HCT116 (cell line): ENCODE measurements around the gene RAB8A. TPM values are rescaled to one million over a fixed set of nuclear protein-coding genes. Genes with fewer than 3 reads are reported as not detected.
A peak's percentile ranks its signal among the peaks of the same experiment; 100 is the strongest.

Experiments
- ATAC-seq: fragments of 200-7000 bp; cut with Tn5 transposase; 2 replicates; pipeline ENCODE4 v1.9.1; 2020; ENCODE audit warnings: mild to moderate bottlenecking, moderate library complexity
- BruUV-seq: library from RNA; stranded (reverse); fragments of 400-500 nt; replicated peaks from 2 replicates; lab custom pipeline; 2021; lab: Mats Ljungman, UMichigan
- CTCF ChIA-PET: fragments of 300-600 bp; sonication (Branson Sonifier 250); formaldehyde crosslinking; loops from one replicate; lab custom pipeline; 2021; ENCODE audit warnings: antibody characterized with exemption; lab: Charles Lee
- POLR2A ChIA-PET: fragments of 300-600, 350-600 bp; sonication (Branson Sonifier 250); formaldehyde crosslinking; loops from one replicate; lab custom pipeline; 2021; ENCODE audit warnings: antibody characterized with exemption; lab: Charles Lee
- RAD21 ChIA-PET, 2 experiments: fragments of 300-600 bp; sonication (Branson Sonifier 250); formaldehyde crosslinking; loops; one replicate each; lab custom pipeline; 2023; ENCODE audit warnings: low total read pairs in 2 of 2; ENCODE audit not compliant: uncharacterized antibody in 2 of 2, unreplicated experiment in 2 of 2, low non-redundant PET in 1 of 2; lab: Charles Lee
- DNase-seq: peaks from one replicate; pipeline ENCODE4 v3.0.0-alpha.2; 2010; ENCODE audit warnings: low read depth, low spot score
- H2AFZ ChIP-seq: fragments of 200-600 bp; shearing (Covaris generic), sonication (generic); 2 replicates; pipeline ENCODE4 v1.6.1; 2017; ENCODE audit warnings: low read depth, mixed run types, mixed read lengths, antibody characterized with exemption, low read length; ENCODE audit not compliant: poor library complexity, severe bottlenecking
- H3K27ac ChIP-seq: 2 replicates; pipeline ENCODE4 v1.5.1; 2012; ENCODE audit warnings: low read depth, low read length
- H3K27me3 ChIP-seq: fragments of 200-600 bp; sonication (generic); 2 replicates; pipeline ENCODE4 v1.6.1; 2016; ENCODE audit warnings: mixed run types, low read length, mixed read lengths; ENCODE audit not compliant: insufficient read depth
- H3K36me3 ChIP-seq, 2 experiments: fragments of 200-500 bp in 1 of 2; fragments of 200-600 bp in 1 of 2; sonication (Bioruptor generic) in 1 of 2; sonication (generic) in 1 of 2; 2 replicates each; pipeline versions ENCODE4 v1.5.1 to v1.6.1; 2014 to 2016; ENCODE audit warnings: low read length in 2 of 2, inconsistent platforms in 1 of 2, mixed read lengths in 1 of 2, mixed run types in 1 of 2; ENCODE audit not compliant: insufficient read depth in 2 of 2, control insufficient read depth in 1 of 2
- H3K4me1 ChIP-seq, 2 experiments: fragments of 200-600 bp in 1 of 2; sonication (generic) in 1 of 2; 2 replicates each; pipeline versions ENCODE4 v1.5.1 to v1.6.1; 2012 to 2017; ENCODE audit warnings: low read length in 2 of 2, inconsistent platforms in 1 of 2, mild to moderate bottlenecking in 1 of 2, mixed read lengths in 1 of 2, mixed run types in 1 of 2, moderate library complexity in 1 of 2; ENCODE audit not compliant: insufficient read depth in 2 of 2, control insufficient read depth in 1 of 2
- H3K4me2 ChIP-seq: fragments of 200-600 bp; sonication (generic); 2 replicates; pipeline ENCODE4 v1.6.1; 2017; ENCODE audit warnings: mixed run types, low read length, mixed read lengths
- H3K4me3 ChIP-seq, 2 experiments: fragments of 200-600 bp in 1 of 2; sonication (generic) in 1 of 2; replicated peaks in 1 of 2; 2 replicates each; pipeline ENCODE4 v1.5.1; 2011 to 2016; ENCODE audit warnings: low read length in 2 of 2, control low read depth in 1 of 2, low read depth in 1 of 2, mild to moderate bottlenecking in 1 of 2, mixed read lengths in 1 of 2, mixed run types in 1 of 2
- H3K79me2 ChIP-seq: fragments of 200-600 bp; sonication (generic); 2 replicates; pipeline ENCODE4 v1.6.1; 2017; ENCODE audit warnings: mild to moderate bottlenecking, mixed run types, low read length, moderate library complexity, mixed read lengths; ENCODE audit not compliant: insufficient read depth
- H3K9ac ChIP-seq: fragments of 200-600 bp; sonication (generic); 2 replicates; pipeline ENCODE4 v1.6.1; 2016; ENCODE audit warnings: low read length, mixed read lengths
- H3K9me2 ChIP-seq: fragments of 200-600 bp; sonication (generic), shearing (Covaris generic); 2 replicates; pipeline ENCODE4 v1.6.1; 2017; ENCODE audit warnings: mixed run types, mild to moderate bottlenecking, moderate library complexity; ENCODE audit not compliant: insufficient read depth
- H3K9me3 ChIP-seq, 2 experiments: fragments of 200-500 bp in 1 of 2; fragments of 200-600 bp in 1 of 2; sonication (Bioruptor generic) in 1 of 2; sonication (generic) in 1 of 2; 2 replicates each; pipeline ENCODE4 v1.6.1; 2014 to 2017; ENCODE audit warnings: low read length in 2 of 2, mixed read lengths in 2 of 2, inconsistent platforms in 1 of 2, low read depth in 1 of 2, mild to moderate bottlenecking in 1 of 2, mixed run types in 1 of 2, moderate library complexity in 1 of 2; ENCODE audit not compliant: control insufficient read depth in 1 of 2, insufficient read depth in 1 of 2
- H4K20me1 ChIP-seq: fragments of 200-600 bp; sonication (generic), shearing (Covaris generic); 2 replicates; pipeline ENCODE4 v1.6.1; 2017; ENCODE audit warnings: mixed run types, mild to moderate bottlenecking, moderate library complexity; ENCODE audit not compliant: insufficient read depth
- ATF3 ChIP-seq: IDR thresholded peaks from 2 replicates; pipeline ENCODE4 v1.6.1; 2012
- CEBPB ChIP-seq: IDR thresholded peaks from 2 replicates; pipeline ENCODE4 v1.6.1; 2012; ENCODE audit warnings: low read depth
- ELF1 ChIP-seq: IDR thresholded peaks from 2 replicates; pipeline ENCODE4 v1.6.1; 2012; ENCODE audit warnings: low read depth, borderline replicate concordance
- FOSL1 ChIP-seq: IDR thresholded peaks from 2 replicates; pipeline ENCODE4 v1.6.1; 2012; ENCODE audit warnings: low read depth
- JUND ChIP-seq: IDR thresholded peaks from 2 replicates; pipeline ENCODE4 v1.6.1; 2012
- MAX ChIP-seq: IDR thresholded peaks from 2 replicates; pipeline ENCODE4 v1.6.1; 2012
- POLR2A ChIP-seq: IDR thresholded peaks from 2 replicates; pipeline ENCODE4 v1.7.0; 2011; ENCODE audit warnings: borderline replicate concordance; ENCODE audit not compliant: insufficient read depth, insufficient read length; ENCODE audit errors: extremely low read depth
- RAD21 ChIP-seq: IDR thresholded peaks from 2 replicates; pipeline ENCODE4 v1.6.1; 2012; ENCODE audit warnings: low read depth, mild to moderate bottlenecking
- REST ChIP-seq: IDR thresholded peaks from 2 replicates; pipeline ENCODE4 v1.6.1; 2012; ENCODE audit warnings: low read depth
- SP1 ChIP-seq: IDR thresholded peaks from 2 replicates; pipeline ENCODE4 v1.6.1; 2012; ENCODE audit warnings: low read depth
- ZBTB33 ChIP-seq: IDR thresholded peaks from 2 replicates; pipeline ENCODE4 v1.6.1; 2011; ENCODE audit warnings: mild to moderate bottlenecking, low read length, moderate library complexity; ENCODE audit not compliant: insufficient replicate concordance; ENCODE audit errors: extremely low read depth
- ZFX ChIP-seq: fragments of 450-650 bp; IDR thresholded peaks from 2 replicates; pipeline ENCODE4 v1.6.1; 2017
- intact Hi-C: fragments of 100-400 bp; cut with micrococcal nuclease; formaldehyde crosslinking; loops from 2 replicates; pipeline ENCODE4 v1.10.0; 2022
- total RNA-seq: library from RNA; stranded (reverse); gene quantifications from one replicate; pipeline ENCODE4 v1.2.1, GENCODE V29; 2021; ENCODE audit not compliant: unreplicated experiment

The RAB8A gene
- total RNA-seq, 1 experiment from 2014 or later = 116 TPM

GRCh38 chr19:16161840-16162239 lies 50.2 kb downstream of the RAB8A start (continued):
- no peak for TF ChIP-seq REST
- peak; percentile 64 for TF ChIP-seq FOSL1
- peak; percentile 71 for TF ChIP-seq SP1
- TF ChIP-seq JUND = peak; percentile 76

GRCh38 chr19:16164222-16164890 lies 52.7 kb downstream of the RAB8A start:
- DNase-seq = no peak
- Histone ChIP-seq H3K36me3 (no peaks in the 10 kb centered on the region), H3K4me2 (peak overlapping the region; percentile 3), H3K9me2 (no peaks in the 10 kb centered on the region), H2AFZ (peak overlapping the region; percentile 76), H3K27ac (0 out of 2 replicates have a peak overlapping the region, but pooled peaks have one; percentile 13), H4K20me1 (no peaks in the 10 kb centered on the region), H3K9me3 (no peaks in the 10 kb centered on the region; a peak in 1 of 4 replicates), H3K27me3 (no peaks in the 10 kb centered on the region), H3K9ac (no peak overlapping the region), H3K4me1 (peaks cover 42 to 54% of the 10 kb centered on the region in 2 experiments), H3K4me3 (no peak overlapping the region), H3K79me2 (no peaks in the 10 kb centered on the region)
- ATAC-seq = no peak
- intact Hi-C loops = no loop called here
- POLR2A ChIA-PET = interaction anchor here (1.7 kb wide), 1 partner anchor 21 kb away, joined by 4 read pairs; the partner anchor contains the start of gene FAM32A
- BruUV-seq = no TSS peak
- CTCF ChIA-PET = no interaction called here
- RAD21 ChIA-PET = no interaction called here
- no peak for TF ChIP-seq ATF3
- no peak for TF ChIP-seq MAX
- no peak for TF ChIP-seq POLR2A
- no peak for TF ChIP-seq ZBTB33
- TF ChIP-seq ELF1 = no peak
- TF ChIP-seq RAD21 = no peak
- no peak for TF ChIP-seq ZFX
- no peak for TF ChIP-seq SP1
- no peak for TF ChIP-seq REST
- TF ChIP-seq CEBPB = no peak
